Choroid plexus epithelial cell (primary cell): ENCODE results near the gene MAGEF1.
"Not testable (repeated sequence)": the region's sequence is repeated elsewhere in the genome, so short reads cannot be mapped to it uniquely, and the experiment has no call there.

Source experiments
- DNase-seq: peaks from one replicate; pipeline ENCODE4 v3.0.0-alpha.2; 2010; ENCODE audit warnings: low read depth
- H3K4me3 ChIP-seq: 2 replicates; pipeline ENCODE4 v1.5.1; 2011; ENCODE audit warnings: low read depth, mild to moderate bottlenecking, control low read depth, low read length, moderate library complexity
- CTCF ChIP-seq: conservative IDR thresholded peaks from 2 replicates; pipeline ENCODE4 v1.5.1; 2011; ENCODE audit warnings: low read depth, mild to moderate bottlenecking, control low read depth, inconsistent platforms, low read length, moderate library complexity

The MAGEF1 gene

DNA sequence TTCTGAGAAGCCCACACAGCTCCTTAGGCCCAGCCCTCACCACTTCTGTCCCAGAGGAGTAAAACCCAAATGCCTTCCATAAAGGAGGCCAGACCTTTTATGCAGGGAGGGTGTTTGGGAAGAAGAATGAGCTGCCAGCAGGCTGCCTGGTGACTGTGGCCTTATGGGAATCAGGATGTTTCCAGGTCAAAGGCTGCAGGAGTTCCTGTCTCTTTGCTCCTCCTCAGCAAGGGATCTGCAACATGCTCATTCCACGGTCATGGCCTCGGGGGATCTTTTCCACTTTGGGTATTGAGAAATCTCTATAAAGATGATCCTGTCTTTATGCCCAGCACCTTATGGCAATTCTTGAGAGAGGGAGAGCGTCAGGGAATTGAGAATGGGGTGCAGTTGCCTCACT, 25.2 kb upstream of the MAGEF1 start:
- no peak for TF ChIP-seq CTCF
- no peak overlapping the region for H3K4me3 ChIP-seq
- no peak for DNase-seq

DNA sequence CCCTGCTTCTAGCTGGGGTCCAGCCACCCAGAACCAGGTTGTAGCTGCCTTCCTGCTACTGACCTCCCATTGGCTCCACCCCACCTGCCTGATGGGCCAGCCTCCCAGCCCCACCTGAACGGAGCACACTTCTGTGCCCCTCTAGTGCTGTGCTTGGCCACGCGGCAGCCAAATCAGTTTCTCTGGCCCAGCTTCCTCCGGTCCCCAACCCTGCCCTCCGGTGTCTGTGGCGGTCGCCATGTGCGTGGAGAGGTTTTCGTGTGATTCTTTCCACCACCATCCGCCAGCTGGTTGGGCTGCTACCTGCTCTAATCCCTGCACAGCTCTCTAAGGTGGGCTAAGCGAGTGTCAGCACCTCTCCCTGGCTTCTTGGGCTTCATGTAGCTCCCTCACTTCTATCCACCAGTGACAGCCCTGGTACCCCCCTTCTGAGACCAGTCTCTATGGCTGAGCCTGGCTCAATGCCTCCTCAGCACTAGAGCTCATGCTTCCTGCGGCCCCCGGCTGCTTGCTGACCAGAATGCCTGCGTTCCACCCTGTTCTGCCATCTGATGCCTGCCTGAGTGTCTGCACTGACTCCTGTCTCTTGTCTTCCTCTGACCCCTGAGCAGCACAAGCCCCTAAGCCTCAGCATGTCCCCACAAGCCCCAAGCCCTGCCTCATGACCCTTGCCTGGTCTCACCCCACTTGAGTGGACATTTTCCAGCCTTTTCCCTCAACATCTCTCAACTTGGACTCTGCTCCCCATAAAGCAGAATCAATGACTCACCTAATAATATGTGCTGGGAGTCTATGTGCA, 23.2 kb upstream of the MAGEF1 start:
- DNase-seq = no peak
- TF ChIP-seq CTCF = no peak

GRCh38 chr3:184733971-184734608, 22.2 kb upstream of the MAGEF1 start:
- no peak overlapping the region for H3K4me3 ChIP-seq
- no peak for DNase-seq
- TF ChIP-seq CTCF = no peak

More for the DNA sequence above, 23.2 kb upstream of the MAGEF1 start:
- H3K4me3 ChIP-seq = no peak overlapping the region

GRCh38 chr3:184733181-184733580, 21.3 kb upstream of the MAGEF1 start:
- DNase-seq = no peak
- H3K4me3 ChIP-seq = no peak overlapping the region
- no peak for TF ChIP-seq CTCF

DNA sequence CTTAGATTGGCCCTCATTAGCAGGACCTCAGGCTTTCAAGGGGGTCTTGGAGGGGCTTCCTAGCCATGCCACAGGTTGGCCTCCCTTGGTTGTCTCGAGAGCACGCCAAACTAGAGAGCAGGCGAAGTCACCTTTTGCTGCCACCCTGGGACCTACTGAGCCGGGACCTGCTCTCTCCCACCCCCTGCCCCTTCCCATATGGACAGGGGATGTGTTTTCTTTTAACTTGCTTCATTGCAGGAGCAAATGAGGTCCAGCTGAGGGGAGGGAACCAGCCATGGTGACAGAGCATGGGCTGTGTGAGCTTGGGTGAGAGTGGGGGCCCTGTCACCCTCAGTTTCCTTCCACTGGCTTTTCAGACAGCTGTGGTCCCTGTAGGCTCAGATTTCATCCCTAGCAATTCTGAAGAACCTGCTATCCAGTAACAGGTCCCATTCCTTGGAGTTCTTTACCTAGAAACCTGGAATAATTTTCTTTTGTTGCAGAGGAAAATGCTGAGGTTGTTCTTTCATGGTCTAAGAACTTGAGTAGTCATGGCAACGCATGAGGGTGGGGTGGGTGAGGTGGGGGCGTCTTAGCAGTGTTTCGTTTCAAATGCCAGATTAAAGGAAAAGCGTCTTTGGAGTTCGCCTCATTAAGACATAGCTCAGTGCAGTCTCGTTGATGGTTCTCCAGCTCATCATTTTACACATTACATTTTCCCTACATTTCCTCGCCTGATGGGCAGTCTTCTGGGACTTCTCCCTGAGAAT, 20.1 kb upstream of the MAGEF1 start:
- no peak for TF ChIP-seq CTCF
- no peak for DNase-seq
- no peak overlapping the region for H3K4me3 ChIP-seq

DNA sequence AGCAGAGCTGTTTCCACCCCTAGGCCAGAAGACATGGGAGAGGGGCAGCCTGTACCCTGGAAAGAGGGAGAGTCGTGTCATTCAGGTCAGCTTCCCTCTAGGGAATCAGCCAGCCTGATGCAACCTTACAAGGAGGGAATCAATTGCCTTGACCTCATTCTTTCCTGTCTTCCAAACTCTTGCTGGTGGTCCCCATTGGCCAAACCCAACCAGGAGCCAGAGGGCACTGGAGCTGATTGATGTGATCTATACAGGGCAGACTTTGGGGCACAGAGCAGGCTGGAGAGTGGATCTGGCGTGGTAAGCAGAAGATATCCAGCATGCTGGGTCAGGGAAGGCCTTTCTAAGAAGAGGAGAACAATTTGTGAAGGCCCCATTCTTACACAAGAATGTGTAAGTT, 19.1 kb upstream of the MAGEF1 start:
- DNase-seq = no peak
- TF ChIP-seq CTCF = no peak
- H3K4me3 ChIP-seq = no peak overlapping the region

- DNase-seq, H3K4me3 ChIP-seq: not testable (repeated sequence)
Measured at GRCh38 chr3:184729154-184729553, 17.3 kb upstream of the MAGEF1 start.
